ENCODE data around the gene NANOS2.

The NANOS2 gene

DNA sequence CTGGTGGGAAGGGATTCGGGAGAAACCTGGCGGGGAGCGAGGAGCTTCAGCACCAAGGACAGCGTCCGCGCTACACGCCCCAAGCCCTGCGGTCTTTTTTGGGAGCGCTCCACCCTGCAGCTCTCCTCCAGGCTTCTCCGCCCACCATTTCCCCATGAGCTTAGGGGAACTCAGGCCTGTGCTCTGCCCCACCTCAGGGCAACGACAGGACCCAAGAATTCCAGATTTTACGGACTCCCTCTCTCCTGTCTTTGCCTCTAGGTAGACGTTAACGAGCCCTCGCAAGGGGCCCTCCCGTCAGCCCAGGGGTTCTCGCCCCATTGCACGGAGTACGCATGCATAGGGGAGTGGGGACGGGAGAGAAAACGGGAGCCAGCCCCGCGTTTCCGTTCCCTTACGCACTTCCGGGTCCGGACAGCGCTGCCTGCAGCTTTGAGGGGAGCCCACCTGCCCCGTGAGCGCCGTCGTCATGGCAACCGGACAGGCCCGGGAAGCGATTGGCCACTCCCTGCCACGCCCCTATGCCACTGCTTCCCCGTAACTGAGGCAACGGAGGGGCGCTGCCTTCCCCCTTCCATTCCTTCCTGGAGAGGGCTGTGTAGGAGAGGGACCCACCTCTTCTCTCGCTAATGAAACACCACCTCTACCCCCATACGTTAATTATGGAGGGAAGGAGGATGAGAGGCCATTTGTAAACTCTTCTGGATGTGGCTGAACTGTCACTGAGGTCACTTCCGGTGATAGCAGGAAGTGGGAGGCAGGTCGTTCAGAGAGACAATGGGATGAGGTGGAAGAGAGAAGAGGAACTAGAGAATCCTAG, 38.3 kb upstream of the NANOS2 start (continued):
- no peak for TF ChIP-seq CREB5 (CRISPR knock-in tag; IDR thresholded peaks at IDR 0.05; ENCODE audit: low read depth)

GRCh38 chr19:45952341-45952685, 37.7 kb upstream of the NANOS2 start:
- TF ChIP-seq ZC3H10 (CRISPR knock-in tag; IDR thresholded peaks at IDR 0.05) (no peak), ZNF70 (CRISPR knock-in tag; IDR thresholded peaks at IDR 0.05) (no peak), POU6F1 (CRISPR knock-in tag; IDR thresholded peaks at IDR 0.05; ENCODE audit: borderline replicate concordance, low read depth) (no peak), ZNF565 (CRISPR knock-in tag; conservative IDR thresholded peaks at IDR 0.05; ENCODE audit: low read depth) (no peak)
- no peak for ATAC-seq

- no peak; the same call in 2 of the 3 replicates for ATAC-seq
- TF ChIP-seq TCF4 (CRISPR knock-in tag; IDR thresholded peaks at IDR 0.05; ENCODE audit: borderline replicate concordance), result no peak
- no peak for TF ChIP-seq PPARA (CRISPR knock-in tag; IDR thresholded peaks at IDR 0.05; ENCODE audit: borderline replicate concordance)
These were observed 33.3 kb upstream of the NANOS2 start for GRCh38 chr19:45947926-45948325.

DNA sequence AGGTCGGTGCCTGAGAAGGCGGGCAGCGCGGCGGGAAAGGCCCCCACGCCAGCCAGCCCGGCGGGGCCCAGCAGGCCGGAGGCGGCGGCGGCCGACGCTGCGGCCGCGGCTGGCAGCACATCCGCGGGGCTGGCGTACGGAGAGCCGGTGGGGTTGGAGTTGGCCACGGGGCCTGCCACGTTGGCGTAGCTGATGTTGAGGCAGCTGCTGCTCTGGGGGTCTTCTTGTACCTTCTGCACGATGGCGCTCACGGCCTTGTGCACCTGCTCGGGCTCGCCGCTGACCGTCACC, 25.9 kb upstream of the NANOS2 start:
- TF ChIP-seq ZNF70 (CRISPR knock-in tag; IDR thresholded peaks at IDR 0.05) (no peak), ZNF565 (CRISPR knock-in tag; conservative IDR thresholded peaks at IDR 0.05; ENCODE audit: low read depth) (no peak), PATZ1 (CRISPR knock-in tag; IDR thresholded peaks at IDR 0.05; ENCODE audit: borderline replicate concordance) (no peak), ZFP3 (CRISPR knock-in tag; IDR thresholded peaks at IDR 0.05) (no peak), ARNTL (CRISPR knock-in tag; IDR thresholded peaks at IDR 0.05; ENCODE audit: borderline replicate concordance, low read depth) (no peak), POU6F1 (CRISPR knock-in tag; IDR thresholded peaks at IDR 0.05; ENCODE audit: borderline replicate concordance, low read depth) (no peak), OSR1 (CRISPR knock-in tag; IDR thresholded peaks at IDR 0.05) (no peak), ZC3H10 (CRISPR knock-in tag; IDR thresholded peaks at IDR 0.05) (no peak), BACH2 (CRISPR knock-in tag; IDR thresholded peaks at IDR 0.05; ENCODE audit: borderline replicate concordance) (no peak), SNAI2 (CRISPR knock-in tag; IDR thresholded peaks at IDR 0.05) (no peak), CSDC2 (CRISPR knock-in tag; IDR thresholded peaks at IDR 0.05) (no peak), CREB5 (CRISPR knock-in tag; IDR thresholded peaks at IDR 0.05; ENCODE audit: low read depth) (no peak), ZFP30 (CRISPR knock-in tag; IDR thresholded peaks at IDR 0.05) (no peak), TCF4 (CRISPR knock-in tag; IDR thresholded peaks at IDR 0.05; ENCODE audit: borderline replicate concordance) (no peak), PPARA (CRISPR knock-in tag; IDR thresholded peaks at IDR 0.05; ENCODE audit: borderline replicate concordance) (no peak), CSRNP3 (CRISPR knock-in tag; IDR thresholded peaks at IDR 0.05) (no peak), RARB (CRISPR knock-in tag; IDR thresholded peaks at IDR 0.05) (no peak), GLIS3 (CRISPR knock-in tag; IDR thresholded peaks at IDR 0.05) (no peak), ZNF8 (CRISPR knock-in tag; IDR thresholded peaks at IDR 0.05) (no peak)
- TF ChIP-seq, protein P1, sequence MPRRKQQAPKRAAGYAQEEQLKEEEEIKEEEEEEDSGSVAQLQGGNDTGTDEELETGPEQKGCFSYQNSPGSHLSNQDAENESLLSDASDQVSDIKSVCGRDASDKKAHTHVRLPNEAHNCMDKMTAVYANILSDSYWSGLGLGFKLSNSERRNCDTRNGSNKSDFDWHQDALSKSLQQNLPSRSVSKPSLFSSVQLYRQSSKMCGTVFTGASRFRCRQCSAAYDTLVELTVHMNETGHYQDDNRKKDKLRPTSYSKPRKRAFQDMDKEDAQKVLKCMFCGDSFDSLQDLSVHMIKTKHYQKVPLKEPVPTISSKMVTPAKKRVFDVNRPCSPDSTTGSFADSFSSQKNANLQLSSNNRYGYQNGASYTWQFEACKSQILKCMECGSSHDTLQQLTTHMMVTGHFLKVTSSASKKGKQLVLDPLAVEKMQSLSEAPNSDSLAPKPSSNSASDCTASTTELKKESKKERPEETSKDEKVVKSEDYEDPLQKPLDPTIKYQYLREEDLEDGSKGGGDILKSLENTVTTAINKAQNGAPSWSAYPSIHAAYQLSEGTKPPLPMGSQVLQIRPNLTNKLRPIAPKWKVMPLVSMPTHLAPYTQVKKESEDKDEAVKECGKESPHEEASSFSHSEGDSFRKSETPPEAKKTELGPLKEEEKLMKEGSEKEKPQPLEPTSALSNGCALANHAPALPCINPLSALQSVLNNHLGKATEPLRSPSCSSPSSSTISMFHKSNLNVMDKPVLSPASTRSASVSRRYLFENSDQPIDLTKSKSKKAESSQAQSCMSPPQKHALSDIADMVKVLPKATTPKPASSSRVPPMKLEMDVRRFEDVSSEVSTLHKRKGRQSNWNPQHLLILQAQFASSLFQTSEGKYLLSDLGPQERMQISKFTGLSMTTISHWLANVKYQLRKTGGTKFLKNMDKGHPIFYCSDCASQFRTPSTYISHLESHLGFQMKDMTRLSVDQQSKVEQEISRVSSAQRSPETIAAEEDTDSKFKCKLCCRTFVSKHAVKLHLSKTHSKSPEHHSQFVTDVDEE (CRISPR knock-in tag; IDR thresholded peaks at IDR 0.05), result no peak
- no peak for ATAC-seq

All from SK-N-SH treated with all-trans-retinoic acid at 6 μM for 48 hours (cell line).